ENCODE results near the gene STOML1.

DNA sequence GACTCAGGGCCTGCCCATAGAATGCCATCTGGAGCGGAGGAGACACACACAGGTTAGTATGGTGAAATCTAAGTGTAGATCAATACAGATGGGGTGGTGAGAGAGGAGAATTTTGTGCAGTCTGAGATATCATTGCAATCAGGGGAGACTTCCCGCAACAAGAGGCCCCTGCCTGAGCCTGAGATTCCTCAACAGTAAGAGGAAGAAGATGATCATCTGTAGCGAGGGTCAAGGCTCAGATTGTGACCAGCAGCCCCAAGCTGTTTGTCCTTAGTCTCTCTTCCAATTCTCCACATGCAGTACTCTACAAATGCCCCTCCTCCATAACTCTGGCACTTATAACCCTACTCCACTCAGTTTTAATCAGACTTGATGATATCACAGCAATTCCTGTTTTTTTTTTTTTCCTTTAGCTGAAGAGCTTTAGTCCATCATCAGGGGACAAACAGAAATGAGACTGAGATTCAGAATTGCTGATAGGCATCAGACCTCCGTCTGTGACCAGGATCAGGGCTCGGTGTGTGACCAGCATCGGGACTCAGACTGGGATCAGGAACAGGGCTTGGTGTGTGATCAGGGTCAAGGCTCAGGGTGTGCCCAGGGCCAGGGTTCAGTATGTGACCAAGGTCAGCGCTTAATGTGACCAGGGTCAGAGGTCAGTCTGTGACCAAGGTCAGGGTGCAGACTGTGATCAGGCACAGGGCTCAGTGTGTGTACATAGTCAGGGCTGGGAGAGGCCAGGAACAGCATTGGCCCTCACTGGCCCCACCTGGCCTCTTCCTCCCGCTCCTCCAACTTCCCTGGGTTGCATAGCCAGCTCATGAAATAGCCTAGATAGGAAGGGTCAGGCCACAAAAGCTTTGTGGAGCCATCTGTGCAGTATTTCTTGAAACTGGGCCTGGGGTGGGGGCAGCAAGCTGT lies 51.8 kb downstream of the STOML1 start:
- TF ChIP-seq, protein P1, sequence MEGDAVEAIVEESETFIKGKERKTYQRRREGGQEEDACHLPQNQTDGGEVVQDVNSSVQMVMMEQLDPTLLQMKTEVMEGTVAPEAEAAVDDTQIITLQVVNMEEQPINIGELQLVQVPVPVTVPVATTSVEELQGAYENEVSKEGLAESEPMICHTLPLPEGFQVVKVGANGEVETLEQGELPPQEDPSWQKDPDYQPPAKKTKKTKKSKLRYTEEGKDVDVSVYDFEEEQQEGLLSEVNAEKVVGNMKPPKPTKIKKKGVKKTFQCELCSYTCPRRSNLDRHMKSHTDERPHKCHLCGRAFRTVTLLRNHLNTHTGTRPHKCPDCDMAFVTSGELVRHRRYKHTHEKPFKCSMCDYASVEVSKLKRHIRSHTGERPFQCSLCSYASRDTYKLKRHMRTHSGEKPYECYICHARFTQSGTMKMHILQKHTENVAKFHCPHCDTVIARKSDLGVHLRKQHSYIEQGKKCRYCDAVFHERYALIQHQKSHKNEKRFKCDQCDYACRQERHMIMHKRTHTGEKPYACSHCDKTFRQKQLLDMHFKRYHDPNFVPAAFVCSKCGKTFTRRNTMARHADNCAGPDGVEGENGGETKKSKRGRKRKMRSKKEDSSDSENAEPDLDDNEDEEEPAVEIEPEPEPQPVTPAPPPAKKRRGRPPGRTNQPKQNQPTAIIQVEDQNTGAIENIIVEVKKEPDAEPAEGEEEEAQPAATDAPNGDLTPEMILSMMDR (IDR thresholded peaks at IDR 0.05; ENCODE audit: low read depth, low read length) = no peak
- TF ChIP-seq EZH2phosphoT487 (IDR thresholded peaks at IDR 0.05; ENCODE audit: low read depth) = no peak

Measured in OCI-LY3 (cell line).